ENCODE measurements around the gene CHAT.

DNA sequence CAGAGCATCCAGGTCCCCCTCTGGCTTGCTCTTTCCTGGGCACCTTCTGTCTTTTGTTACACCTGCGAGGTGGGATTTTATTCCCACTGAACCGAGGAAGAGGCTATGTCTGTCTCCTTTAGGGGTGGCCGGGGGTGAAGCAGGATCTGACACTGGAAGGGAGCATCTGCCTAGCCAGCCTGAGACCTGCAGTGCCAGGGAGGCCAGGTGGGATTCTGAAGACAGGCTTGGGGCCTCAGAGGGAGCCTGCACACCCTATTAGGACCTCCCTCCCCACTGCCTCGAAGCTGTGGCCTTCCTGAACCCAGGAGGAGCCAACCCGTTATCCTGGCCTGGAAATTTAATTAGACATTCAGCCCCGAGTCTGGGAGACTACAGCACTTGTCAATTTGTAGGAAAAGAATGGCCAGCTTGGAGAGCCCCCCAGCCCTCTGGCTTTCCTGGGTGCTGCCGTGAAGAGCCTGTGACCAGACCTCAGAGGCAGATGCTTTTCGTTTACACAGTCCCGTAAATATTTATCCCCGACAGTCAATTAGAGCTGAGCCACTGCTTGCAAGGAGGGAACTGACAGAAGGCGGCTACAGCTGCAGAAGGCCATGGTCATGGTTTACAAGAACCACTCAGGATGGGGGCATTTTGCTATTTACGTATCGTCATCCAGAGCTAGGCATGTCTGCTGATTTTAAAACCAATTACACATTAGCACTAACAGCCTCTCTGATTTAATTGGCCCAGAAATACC, 19.7 kb downstream of the CHAT start:
- TF ChIP-seq, protein P1, sequence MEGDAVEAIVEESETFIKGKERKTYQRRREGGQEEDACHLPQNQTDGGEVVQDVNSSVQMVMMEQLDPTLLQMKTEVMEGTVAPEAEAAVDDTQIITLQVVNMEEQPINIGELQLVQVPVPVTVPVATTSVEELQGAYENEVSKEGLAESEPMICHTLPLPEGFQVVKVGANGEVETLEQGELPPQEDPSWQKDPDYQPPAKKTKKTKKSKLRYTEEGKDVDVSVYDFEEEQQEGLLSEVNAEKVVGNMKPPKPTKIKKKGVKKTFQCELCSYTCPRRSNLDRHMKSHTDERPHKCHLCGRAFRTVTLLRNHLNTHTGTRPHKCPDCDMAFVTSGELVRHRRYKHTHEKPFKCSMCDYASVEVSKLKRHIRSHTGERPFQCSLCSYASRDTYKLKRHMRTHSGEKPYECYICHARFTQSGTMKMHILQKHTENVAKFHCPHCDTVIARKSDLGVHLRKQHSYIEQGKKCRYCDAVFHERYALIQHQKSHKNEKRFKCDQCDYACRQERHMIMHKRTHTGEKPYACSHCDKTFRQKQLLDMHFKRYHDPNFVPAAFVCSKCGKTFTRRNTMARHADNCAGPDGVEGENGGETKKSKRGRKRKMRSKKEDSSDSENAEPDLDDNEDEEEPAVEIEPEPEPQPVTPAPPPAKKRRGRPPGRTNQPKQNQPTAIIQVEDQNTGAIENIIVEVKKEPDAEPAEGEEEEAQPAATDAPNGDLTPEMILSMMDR (IDR thresholded peaks at IDR 0.05): no peak
- TF ChIP-seq POLR2A (IDR thresholded peaks at IDR 0.05): no peak
